GM19023 (cell line): ENCODE data around the gene SRP54.
"Not testable (repeated sequence)": the region's sequence is repeated elsewhere in the genome, so short reads cannot be mapped to it uniquely, and the experiment has no call there.

ENCODE experiments used
- ATAC-seq: cut with Tn5 transposase; IDR thresholded peaks from one replicate; pipeline ENCODE4 v1.9.1; 2021; ENCODE audit warnings: mild to moderate bottlenecking, moderate library complexity; ENCODE audit not compliant: unreplicated experiment

Gene SRP54

DNA sequence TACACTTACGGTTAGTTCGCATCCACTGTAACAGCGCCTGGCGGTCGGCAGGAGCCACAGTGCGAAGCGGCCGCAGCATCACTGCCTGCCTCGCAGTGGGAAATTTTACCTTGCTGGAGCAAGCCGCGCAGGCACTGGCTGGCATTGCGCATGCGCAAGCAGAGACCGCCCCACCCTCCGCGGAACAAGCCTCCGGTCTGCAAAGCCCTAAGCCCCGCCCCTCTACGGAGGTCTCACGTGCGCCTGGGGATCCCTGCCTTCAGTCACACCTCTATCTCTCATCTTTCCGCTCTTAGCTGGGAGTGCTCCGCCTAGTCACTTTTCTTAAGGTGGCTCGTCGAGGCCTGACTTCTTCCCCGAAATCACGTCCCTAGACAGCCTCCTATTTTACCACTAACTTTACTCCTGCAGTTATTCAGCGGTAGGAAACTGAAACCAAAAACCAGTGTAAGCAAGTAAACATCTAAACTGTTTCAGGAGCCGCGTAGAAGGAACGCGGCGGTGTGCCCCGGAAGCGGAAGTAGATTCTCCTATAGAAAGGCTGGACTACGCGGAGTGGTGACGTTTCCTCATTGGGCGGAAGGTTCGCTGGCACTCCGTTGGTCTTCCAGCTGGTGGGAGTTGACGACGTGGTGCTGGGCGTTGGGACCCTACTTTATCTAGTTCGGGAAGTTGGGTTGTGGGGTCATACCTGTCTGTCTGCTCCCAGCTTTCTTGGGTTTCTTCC lies at the start of gene SRP54:
TSS of gene SRP54 (plus strand) at position 572 of the 727 bp plus-strand sequence. CDS start 13,718 bp downstream, outside the sequence.
- peak; percentile 84 for ATAC-seq

DNA sequence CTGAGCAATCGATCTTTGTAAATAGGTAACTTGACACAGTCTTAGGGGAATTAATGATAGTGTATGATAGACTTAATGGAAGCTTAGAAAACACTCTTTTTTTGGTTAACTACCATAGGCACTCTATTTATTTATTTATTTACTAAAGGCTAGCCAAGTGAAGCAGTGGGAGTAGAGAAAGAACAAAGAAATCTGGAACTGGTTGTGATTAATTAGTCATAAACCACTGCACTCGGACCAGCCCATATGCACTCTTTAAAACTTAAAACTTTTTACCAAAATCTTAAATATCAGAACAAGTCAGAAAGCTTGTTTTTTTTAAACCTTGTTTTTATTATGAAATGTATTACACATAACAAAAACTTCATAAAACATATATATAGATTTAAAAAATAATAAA lies 49.5 kb upstream of the SRP54 start:
- ATAC-seq, result no peak

DNA sequence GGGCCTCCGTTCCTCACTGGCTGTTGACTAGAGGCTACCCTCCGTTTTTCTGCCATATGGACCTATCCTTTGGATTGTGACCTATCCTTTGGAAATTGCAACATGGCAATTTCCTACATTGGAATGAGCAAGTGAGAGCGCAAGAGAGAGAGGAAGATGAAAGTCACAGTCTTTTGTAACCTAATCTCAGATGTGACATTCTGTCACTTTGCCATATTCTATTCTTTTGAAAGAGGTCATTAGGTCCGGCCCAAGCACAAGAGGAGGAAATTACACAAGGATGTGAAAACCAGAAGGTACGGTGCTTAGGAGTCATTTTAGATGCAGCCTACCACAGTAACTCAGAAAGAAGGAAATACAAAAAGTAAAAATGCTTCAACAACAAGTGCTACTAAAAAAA lies 47.3 kb upstream of the SRP54 start:
- ATAC-seq, result no peak

DNA sequence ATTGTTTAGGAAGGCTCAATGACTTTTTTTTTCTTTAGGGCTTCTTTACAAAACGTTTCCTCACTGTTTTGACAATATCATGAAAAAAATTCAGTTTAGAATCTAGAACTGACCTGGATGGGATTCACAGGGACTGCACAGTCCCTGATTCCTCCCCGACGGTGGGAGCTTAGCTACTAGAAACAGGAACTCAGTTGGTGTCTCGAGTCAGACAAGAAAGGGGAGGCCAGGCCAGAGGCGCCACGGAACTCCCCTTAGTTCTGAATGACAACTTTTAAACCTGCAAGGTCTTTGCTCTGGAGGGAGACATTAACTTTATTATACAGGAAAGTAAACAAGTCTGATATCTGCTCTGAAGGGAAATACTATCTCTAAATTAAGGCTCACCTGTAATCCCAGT lies 45.4 kb upstream of the SRP54 start:
- no peak for ATAC-seq

DNA sequence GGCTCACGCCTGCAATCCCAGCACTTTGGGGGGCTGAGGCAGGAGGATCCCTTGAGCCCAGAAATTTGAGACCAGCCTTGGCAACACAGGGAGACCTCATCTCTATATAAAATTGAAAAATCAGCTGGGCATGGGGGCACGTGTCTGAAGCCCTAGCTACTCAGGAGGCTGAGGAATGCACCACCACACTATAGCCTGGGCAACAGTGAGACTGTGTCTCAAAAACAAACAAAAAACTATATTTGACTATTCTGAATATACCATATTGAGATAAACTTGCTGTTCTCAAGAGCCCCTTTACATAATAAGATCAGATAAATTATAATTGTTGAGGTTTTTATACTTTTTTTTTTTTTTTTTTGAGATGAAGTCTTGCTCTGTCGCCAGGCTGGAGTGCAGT lies 44.9 kb upstream of the SRP54 start:
- no peak for ATAC-seq

DNA sequence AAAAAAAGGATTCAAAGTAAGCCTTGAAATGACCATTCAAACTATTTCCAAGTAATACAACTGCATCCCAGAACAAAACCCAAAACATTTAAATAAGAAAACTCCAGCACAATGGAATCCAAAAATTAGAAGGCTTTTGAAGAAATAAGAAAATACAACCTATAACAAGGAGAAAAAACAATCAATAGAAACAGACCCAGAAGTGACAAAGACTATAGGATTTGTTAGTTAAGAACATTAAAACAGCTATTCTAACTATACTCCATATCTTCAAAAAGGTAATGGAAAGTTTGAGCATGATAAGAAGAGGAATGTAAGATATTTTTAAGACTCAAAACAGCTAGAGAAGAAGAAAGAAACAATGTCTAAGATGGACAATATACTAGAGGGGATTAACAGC lies 39.3 kb upstream of the SRP54 start:
- no peak for ATAC-seq

DNA sequence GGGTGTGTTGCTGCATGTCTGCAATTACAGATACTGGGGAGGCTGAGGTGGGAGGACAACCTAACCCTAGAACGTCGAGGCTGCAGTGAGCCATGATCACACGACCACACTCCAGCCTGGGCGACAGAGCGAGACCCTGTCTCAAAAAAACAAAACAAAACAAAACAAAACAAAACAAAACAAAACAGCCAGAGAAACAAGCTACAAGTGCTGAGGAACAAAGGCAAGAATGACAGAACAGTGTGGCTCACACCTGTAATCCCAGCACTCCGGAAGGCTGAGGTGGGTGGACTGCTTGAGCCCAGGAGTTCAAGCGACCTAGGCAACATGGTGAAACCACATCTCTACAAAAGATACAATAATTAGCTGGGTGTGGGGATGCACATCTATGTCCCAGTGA lies 38.0 kb upstream of the SRP54 start:
- no peak for ATAC-seq

DNA sequence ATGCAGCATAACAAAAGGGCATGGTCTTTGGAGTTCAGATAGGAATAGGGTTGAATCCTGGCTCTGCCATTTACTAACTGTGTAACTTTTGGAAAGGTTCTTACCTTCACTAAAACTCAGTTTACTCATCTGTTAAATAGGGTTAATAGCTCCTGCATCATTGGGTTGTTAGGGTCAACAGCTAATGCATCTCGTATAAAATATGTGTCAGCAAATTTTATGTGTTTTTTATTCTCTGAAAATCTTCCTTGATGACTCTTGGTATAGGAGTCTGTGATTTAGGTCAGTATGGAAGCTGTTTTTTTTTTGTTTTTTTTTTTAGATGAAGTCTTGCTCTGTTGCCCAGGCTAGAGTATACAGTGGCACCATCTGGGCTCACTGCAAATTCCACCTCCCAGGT lies 36.1 kb upstream of the SRP54 start:
- ATAC-seq, result no peak

DNA sequence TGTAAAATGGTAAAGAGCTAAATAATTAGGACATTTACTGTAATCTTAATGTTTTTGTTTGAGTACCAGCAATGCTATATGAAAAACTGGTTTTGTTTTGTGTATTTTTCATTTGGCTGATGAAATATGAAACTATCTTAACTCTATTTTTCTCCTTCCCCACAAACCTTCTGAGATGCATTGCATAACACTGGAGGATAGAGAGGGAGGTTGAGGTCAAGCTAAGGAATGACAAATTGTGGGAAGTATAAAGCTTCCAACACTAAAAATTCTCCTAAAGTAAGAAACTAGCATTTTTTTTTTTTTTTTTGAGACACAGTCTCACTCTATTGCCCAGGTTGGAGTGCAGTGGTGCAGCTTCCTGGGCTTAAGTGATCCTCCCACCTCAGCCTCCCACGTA lies 31.5 kb upstream of the SRP54 start:
- no peak for ATAC-seq

DNA sequence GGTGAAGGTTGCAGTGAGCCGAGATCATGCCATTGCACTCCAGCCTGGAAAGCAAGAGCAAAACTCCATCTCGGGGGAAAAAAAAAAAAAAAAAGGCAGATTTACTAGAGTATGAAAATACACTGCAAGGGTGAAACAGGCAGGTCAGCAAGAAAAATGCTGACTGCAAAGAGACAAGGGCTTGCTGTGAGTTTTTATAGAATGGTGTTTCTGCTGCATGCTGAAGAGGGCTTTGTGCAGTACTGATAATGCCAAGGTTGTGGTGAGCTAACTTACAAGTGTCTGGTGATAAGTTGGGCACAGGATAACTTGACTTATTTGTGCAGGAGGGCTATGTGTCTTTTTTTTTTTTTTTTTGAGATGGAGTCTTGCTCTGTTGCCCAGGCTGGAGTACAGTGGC lies 25.9 kb upstream of the SRP54 start:
- no peak for ATAC-seq

DNA sequence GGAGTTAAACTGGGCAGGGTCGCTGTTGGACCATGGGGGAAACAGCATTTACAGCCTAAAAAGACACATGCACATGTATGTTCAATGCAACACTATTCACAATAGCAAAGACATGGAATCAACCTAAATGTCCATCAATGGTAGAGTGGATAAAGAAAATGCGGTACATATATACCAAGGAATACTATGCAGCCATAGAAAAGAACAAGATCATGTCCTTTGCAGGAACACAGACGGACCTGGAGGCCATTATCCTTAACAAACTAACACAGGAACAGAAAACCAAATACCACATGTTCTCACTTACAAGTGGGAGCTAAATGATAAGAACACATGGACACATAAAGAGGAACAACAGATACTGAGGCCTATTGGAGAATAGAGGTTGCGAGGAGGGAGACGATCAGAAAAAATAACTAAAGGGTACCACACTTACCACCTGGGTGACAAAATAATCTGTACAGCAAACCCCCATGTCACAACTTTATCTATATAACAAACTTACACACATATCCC lies 25.0 kb upstream of the SRP54 start:
- ATAC-seq, result no peak

DNA sequence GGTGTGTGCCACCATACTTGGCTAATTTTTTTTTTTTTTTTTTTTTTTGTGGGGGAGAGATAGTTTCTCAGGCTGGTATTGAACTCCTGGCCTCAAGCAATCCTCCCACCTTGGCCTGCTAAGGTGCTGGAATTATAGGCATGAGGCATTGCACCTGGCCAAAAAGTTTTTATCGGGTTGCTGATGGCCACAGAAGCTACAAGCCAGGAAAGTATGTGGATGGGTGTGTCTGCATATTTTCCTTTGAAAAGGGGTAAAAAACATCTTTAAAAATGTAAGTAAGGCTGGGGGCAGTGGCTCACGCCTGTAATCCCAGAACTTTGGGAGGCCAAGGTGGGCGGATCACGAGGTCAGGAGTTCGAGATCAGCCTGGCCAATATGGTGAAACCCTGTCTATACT lies 20.7 kb upstream of the SRP54 start:
- ATAC-seq, result not testable (repeated sequence)

DNA sequence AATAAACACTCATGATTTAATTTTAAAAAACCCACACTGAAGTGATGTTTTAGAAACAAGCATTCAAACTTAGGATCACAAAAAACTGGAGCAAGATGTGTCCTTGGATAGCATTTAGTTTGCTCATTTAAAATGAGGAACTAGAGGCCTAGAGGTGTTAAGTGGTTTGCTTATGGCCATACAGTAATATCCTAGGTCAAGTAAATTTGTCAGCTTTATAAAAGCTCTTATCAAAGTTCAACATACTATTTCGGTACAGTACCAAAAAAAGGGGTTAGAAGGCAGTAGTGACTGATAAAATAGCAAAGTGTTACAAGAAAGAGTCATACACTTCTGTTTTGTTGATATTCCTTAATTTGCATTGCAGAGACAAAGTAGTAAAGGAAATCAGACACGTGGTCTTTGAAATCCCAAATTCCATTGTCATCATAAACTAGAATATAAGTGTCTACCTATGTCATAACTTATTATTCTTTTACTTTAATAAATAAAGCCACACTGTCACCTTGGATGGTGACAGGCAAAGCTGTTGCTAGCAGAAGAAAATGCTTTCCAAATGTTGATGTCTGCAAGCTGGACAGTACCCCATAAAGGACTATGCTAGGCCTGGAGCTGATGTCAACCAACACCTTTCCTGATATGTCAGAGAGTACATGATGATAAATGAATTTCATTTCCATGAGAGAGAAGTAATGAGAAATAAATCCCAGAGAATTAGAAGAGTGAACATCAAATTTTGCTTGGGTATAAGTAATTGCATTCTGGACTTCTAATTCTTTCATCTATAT lies 17.6 kb upstream of the SRP54 start:
- no peak for ATAC-seq

DNA sequence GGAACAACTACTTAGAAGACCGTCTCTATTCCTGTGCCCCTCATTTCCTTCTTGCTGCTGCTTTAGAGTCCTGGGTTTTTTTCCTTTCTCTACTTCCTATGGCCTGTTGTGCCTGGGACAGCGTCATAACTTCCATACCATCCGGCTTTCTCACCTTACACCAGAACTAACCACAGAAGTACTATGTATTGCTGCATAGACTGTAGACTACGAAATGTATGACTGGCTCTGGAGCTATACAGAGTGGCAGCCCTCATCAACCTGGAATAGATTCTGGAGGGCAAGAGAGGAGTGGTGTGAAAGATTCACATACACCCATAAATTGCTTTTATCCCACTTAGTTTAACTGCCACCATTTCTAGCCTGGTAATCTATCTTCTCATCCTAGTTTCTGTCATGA lies 16.9 kb upstream of the SRP54 start:
- ATAC-seq, result no peak

DNA sequence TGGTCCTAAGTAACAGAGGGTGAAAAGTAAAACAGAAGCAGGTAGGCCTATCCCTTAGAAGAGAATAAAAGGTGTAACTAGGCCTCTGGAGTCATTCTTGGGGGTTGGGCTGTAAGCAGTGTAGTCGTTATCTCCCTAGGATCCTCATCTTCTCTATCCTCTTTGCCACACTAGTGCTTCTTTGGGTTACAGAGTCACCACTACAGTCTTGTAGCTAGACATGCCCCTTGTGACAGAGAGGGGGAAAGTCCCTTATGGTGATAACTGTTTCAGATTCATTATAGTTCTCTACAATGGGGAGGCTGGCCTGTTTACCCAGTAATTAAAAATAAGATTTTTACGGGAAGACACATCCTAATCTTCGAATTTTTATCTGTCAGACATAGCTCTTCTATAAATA lies 16.4 kb upstream of the SRP54 start:
- peak; percentile 97 for ATAC-seq

DNA sequence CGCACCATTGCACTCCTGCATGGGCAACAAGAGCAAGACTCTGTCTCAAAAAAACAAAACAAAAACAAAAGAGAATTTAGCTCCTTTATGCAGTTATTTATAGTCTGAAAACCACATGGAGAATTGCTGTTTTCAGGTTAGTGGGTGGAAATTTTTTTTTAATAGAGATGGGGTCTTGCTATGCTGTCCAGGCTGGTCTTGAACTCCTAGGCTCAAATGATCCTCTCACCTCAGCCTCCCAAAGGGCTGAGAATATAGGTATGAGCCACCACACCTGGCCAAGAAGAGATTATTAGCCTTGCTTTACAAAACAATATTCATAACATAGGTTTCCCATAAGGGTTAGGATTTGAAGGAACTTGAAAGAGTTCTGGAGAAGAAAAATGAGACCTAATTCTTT lies 12.1 kb upstream of the SRP54 start:
- no peak for ATAC-seq

DNA sequence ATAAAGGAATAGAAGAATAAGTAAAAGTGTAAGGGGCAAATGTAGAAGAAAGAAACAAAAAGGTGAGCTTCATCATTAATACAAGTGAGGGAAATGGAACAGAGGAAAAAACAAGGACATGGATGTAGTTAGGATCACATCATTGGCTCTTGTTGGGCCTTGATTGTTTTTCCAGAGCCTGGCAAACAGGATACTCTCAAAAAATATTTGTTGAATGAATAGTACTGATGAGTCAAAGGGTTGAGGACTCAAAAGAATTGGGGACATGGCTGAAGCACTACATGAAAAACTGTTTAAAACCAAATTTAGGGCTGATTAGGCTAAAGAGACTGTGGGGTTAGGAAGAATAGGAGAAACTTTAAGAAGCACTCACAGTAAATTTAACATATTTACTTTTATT lies 11.4 kb upstream of the SRP54 start:
- no peak for ATAC-seq

DNA sequence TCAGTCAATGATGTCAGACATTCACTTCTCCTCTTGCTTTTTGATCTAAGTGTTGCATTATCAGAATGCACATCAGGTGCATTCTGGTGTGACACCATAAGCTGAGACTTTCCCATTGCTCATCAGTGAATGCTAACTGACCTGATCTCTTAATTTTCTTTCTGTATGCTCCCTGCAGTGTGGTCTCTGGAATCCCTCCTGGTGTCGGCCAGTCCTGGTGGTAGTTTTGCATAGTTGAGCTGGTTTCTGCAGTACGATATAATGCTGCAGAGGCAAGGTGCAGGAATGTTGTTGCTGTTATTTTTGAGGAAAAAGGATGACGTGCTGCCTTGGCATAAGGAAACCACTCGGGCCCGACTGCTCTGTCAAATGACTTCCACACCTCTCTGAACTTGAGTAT lies 11.0 kb upstream of the SRP54 start:
- no peak for ATAC-seq

DNA sequence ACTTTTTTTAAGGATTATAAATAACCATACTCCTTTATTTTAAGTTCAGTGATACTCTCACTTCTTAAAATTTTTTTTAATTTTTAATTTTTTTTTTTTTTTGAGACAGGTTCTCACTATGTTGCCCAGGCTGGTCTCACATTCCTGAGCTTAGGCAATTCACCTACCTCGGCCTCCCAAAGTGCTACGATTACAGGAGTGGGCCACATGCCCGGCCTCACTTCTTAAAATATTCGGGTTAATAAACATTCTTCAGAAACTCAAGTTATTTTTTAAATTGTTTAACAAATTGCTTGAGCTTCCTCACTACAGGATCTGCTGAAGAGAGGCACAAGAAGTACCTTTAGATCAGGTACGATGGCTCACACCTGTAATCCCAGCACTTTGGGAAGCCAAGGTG lies 4.3 kb upstream of the SRP54 start:
- ATAC-seq, result no peak

DNA sequence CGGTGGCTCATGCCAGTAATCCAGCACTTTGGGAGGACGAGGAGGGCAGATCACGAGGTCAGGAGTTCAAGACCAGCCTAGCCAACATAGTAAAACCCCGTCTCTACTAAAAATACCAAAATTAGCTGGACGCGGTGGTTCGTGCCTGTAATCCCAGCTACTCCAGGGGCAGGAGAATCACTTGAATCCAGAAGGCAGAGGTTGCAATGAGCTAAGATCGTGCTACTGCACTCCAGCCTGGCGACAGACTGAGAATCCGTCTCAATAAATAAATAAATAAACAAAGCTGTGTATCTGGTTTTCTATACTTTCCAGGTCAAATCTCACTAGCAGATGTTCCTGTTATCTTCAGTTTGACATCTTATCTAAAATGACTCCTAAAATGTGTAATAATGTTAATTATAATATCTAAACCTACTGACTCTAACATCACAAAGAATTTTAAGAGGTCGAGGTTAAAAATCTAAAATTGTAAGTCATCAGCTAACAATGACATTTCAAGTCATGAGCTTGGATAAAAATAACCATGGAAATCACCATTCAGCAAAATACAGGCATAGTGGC lies 2.4 kb upstream of the SRP54 start:
- ATAC-seq, result no peak

DNA sequence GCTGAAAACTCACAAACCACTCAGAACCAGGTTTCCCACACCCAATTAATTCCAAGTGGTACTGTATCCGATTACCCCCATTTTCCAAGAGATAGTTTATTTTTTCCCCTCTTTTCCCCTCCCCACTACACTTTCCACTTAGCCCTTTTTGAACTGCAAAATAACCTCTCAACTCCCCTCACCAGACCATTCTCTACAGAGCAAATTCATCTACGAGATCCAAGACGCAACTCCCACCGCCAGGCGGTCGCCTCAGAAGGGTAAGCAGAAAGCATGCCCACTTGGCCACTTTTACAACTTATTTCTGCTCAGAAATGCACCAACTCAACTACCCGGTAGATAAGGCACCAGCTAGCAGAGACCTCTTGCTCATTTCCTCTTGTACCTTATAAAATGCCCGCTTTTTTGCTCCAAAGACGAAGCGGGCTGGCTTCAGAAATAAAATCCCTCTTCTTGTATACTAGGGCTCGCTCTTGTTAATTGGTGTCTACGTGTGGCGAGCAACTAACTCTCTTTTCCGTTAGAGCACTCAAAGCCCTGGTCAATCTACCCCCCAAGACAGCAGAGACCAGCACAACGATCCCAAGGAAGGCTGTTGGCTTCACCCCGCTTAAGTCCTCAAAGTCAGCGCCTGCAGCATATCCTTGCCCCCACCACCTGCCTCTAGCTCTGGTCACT lies 910 bp upstream of the SRP54 start:
- ATAC-seq, result peak; percentile 2
